Stimulated activated CD8-positive, alpha-beta memory T cell treated with anti-CD3 and anti-CD28 coated beads, Interleukin-12 subunit alpha, Interleukin-12 subunit beta, amount 100 ng/mL, for 24 hours (primary cell): ENCODE data around the gene BOD1.

ENCODE experiments used
- DNase-seq: peaks from one replicate; pipeline ENCODE4 v3.0.0-alpha.2; 2020; ENCODE audit errors: extremely low read depth

Gene BOD1

GRCh38 chr5:173577166-173577565 lies 39.3 kb downstream of the BOD1 start:
- DNase-seq: no peak

GRCh38 chr5:173575985-173576384 lies 40.5 kb downstream of the BOD1 start:
- no peak for DNase-seq

- no peak for DNase-seq
These were observed 41.5 kb downstream of the BOD1 start for GRCh38 chr5:173574983-173575382.

GRCh38 chr5:173573126-173573960 lies 43.1 kb downstream of the BOD1 start:
- peak; percentile 3 for DNase-seq

- no peak for DNase-seq
These were observed 43.9 kb downstream of the BOD1 start for GRCh38 chr5:173572431-173573125.

GRCh38 chr5:173570321-173571090 lies 45.9 kb downstream of the BOD1 start:
- DNase-seq: no peak

- DNase-seq: no peak
These were observed 47.7 kb downstream of the BOD1 start for GRCh38 chr5:173568703-173569102.

- no peak for DNase-seq
These were observed 48.3 kb downstream of the BOD1 start for GRCh38 chr5:173568128-173568527.

- DNase-seq: no peak
These were observed 48.9 kb downstream of the BOD1 start for GRCh38 chr5:173567548-173567947.

- DNase-seq: no peak
These were observed 50.9 kb downstream of the BOD1 start for GRCh38 chr5:173565491-173566072.

- DNase-seq: no peak
These were observed 52.3 kb downstream of the BOD1 start for GRCh38 chr5:173564106-173564505.

- no peak for DNase-seq
These were observed 53.2 kb downstream of the BOD1 start for GRCh38 chr5:173563246-173563645.

- DNase-seq: no peak
These were observed 54.0 kb downstream of the BOD1 start for GRCh38 chr5:173562451-173562850.
